NCI-H1105 treated with DMSO at 0.1 percent for 48 hours (cell line): ENCODE data around the gene PIP5K1B.

Experiments
- DNase-seq: peaks from one replicate; lab custom pipeline; 2025; lab: John Stamatoyannopoulos, UW

Gene PIP5K1B

GRCh38 chr9:68859347-68859746, 154.3 kb downstream of the PIP5K1B start:
- no peak for DNase-seq

- DNase-seq: no peak
These were observed 155.4 kb downstream of the PIP5K1B start for GRCh38 chr9:68860419-68860818.

DNA sequence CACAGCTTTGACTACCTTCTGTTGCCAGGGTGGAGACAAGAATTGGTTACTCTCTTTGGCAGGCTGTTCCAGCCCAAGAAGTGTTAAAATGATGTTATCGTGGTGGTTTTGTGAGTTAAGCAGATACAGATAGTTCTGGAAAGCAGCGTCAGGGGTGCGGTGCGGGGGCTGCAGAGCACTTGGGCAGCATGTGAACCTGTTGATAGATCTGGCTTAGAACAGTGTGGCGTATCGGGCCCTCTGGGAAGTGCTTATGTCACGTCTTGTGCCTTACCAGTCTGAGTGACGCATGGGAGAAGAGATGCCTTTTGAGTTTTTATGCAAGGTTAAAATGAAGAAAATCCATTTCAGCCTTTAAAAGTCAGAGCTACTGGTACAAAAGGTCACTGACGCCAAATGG, 156.4 kb downstream of the PIP5K1B start:
- no peak for DNase-seq

DNA sequence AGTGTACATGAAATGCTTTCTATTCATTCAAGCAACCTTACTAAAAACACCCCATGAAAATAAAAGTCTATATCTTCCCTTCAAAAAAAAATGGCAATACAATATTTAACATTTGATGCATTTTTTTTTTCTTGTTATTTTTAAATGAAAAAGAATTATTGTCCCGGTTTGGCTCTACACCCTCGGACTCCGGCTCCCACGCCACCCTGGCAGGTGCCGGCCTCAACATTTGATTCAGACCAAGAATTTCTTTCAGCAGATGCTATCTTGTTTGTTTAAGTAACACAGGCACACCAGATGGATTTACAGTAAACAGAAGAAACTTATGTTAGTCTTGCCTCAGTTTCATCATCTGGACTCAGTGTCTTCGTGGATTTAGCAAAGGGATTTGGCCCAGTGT, 162.0 kb downstream of the PIP5K1B start:
- no peak for DNase-seq

DNA sequence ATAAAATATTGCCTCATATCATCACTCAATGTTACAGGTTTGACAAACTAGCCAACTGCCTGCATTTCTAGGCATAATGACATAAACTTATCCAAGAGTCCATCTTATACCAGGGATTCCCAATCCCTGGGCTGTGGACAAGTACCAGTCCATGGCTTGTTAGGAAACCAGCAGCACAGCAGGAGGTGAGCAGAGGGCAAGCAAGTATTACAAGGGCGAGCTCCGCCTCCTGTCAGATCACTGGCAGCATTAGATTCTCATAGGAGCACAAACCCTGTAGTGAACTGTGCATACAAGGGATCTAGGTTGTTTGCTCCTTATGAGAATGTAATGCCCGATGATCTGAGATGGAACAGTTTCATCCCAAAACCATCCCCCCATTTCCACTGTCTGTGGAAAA, 164.0 kb downstream of the PIP5K1B start:
- no peak for DNase-seq

DNA sequence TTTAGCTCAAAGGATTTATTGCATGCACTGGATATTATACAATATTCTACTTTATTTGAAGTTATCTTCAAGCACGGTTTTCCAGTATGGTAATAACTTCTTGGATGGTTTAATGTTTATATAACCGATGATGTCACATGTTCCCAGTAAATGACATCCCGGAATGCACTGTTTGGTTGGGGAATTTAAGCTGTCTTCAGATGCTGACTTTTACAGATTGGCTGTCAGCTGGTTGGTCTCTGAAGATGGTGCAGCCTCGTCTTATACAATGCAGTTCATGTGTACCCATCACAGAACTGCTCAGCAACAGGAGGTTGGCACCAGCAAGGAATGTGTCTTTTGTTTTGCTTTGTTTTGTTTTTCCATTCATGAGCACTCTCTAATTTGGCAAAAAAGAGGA, 165.0 kb downstream of the PIP5K1B start:
- no peak for DNase-seq

DNA sequence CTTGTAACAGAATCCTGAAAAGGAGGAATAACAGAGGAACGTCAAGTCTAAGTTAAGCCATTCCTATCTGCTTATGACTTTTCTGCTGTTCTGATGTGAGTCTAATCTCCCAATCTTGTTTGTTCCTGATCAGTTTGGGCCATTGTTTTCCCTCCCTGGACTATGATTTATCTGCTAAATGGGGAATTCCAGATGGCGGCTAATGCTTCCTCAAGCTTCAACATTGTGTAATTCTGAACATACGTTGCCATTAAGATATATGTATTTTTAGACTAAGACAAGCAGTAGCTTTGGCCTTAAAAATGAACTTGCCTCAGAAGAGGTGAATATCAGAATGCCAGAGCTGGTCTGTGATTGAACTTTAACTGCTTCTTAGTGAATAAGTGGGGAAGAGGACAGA, 166.2 kb downstream of the PIP5K1B start:
- DNase-seq: no peak

GRCh38 chr9:68872026-68872501, 167.0 kb downstream of the PIP5K1B start:
- no peak for DNase-seq

DNA sequence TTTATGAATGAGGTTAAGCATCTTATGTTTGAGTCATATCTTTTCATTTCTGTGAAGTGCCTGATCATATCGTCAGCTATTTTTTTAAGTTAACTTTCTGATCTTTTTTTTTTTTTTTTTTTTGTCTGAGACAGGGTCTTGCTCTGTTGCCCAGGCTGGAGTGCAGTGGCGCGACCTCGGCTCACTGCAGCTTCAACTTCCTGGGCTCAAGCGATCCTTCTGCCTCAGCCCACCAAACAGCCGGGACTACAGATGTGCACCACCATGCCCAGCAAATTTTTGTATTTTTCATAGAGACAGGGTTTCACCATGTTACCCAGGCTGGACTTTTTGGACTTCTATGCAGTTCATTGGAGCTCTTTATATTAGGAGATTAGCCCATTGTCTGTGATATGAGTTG, 168.1 kb downstream of the PIP5K1B start:
- no peak for DNase-seq

DNA sequence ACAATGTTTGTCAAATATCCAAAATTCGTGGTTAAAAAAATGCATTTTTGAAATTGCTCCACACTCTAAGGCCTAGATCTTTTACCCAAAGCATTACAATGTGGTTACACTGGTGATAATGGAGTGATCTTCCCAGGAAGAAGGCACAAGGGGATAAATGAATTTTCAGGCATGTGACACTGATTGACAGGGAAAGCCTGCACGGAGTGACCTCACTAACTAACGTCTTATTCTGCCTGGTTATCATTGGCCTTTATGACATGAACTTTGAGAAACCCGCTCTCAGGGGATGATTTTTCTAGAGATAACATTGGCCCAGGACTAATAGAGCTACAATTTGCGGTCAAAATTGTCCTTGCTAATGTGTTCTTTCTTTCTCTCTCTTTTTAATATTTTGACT, 171.2 kb downstream of the PIP5K1B start:
- DNase-seq: no peak

GRCh38 chr9:68876681-68877080, 171.6 kb downstream of the PIP5K1B start:
- DNase-seq: no peak

DNA sequence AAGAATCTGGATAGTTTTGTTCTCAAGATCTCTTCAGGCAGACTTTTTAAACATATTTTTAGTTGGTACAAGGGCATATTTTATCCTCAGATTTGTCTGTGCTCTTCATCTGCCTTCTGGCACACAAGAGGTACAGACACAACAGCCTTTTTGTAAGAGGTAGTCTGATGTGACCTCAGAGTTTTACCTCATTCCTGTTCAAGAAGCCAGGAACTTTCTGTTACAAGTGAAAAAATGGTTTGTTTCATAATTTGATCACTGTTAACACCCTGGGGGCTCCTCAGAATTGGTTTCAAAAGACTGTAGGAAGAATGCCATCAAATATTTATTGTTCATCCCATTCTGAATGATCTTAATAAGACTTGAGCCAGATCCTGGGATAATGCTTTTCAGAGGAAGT, 172.2 kb downstream of the PIP5K1B start:
- DNase-seq: no peak

DNA sequence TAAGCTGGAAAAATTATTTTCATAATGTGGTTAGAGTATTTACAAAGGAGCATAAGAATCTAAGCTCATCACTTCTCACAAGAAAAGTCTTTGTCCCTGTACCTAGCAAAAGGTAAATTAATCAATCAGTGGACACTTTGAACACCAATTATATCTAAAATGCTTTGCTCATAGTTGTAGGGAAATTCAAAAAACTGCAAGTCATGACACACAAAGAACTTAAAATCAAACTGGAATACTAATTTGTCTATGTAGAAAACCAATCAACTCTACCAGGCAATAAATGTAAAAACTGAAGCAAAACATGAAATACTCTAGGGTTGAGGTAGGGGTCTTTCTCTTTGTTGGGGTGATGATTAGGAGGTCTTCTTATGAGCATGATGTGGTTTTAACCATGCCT, 173.4 kb downstream of the PIP5K1B start:
- DNase-seq: no peak

GRCh38 chr9:68883224-68883623, 178.2 kb downstream of the PIP5K1B start:
- DNase-seq: no peak

- no peak for DNase-seq
These were observed 182.2 kb downstream of the PIP5K1B start for GRCh38 chr9:68887232-68887631.

- no peak for DNase-seq
These were observed 189.5 kb downstream of the PIP5K1B start for GRCh38 chr9:68894502-68894901.

- no peak for DNase-seq
These were observed 190.9 kb downstream of the PIP5K1B start for GRCh38 chr9:68895741-68896478.

DNA sequence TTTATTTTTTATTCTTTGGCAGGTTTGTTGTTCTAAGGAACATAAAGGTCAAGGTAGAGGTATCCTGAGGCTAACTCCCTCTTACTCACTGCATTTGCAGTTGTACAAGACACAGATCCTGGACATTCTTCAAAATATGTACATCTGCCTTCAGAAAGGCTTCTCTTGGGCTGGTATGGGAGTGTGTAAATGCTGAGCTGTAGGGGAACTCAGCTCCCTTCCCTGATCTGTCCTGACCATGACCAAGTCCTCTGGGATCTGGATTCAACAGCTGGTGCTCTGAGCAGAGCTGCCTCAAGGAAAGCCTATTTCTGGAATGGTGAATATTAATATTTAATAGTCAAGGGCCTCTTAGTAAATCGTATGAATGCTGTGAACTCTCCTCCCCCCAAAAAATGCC, 191.4 kb downstream of the PIP5K1B start:
- no peak for DNase-seq

DNA sequence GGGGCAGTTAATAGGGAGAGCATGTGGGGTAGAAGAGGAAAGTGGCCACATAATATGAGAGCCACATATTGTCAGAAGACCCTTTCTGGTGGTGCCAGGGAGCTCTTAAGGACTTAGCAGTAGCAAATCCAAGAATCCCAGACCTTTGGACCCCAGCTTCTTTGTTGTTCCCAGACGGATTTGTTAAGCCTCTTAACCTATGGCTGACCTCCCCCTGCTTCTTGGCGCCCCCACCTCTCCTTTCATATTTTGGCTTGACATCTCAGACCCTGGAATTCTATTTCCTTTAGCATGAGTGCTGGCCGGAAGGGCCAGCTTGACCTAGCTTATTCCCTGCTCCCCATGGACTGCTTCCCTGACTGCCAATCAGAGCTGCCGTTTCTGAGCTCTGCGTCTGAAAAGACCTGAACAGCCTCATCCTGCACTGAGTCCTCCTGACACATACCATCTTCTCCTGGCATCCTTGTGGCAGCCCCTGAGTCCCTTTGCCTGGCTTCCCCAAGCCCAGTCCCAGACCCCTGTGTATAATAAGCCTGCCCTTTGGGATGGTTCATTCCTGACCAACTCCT, 192.6 kb downstream of the PIP5K1B start:
- DNase-seq: no peak

DNA sequence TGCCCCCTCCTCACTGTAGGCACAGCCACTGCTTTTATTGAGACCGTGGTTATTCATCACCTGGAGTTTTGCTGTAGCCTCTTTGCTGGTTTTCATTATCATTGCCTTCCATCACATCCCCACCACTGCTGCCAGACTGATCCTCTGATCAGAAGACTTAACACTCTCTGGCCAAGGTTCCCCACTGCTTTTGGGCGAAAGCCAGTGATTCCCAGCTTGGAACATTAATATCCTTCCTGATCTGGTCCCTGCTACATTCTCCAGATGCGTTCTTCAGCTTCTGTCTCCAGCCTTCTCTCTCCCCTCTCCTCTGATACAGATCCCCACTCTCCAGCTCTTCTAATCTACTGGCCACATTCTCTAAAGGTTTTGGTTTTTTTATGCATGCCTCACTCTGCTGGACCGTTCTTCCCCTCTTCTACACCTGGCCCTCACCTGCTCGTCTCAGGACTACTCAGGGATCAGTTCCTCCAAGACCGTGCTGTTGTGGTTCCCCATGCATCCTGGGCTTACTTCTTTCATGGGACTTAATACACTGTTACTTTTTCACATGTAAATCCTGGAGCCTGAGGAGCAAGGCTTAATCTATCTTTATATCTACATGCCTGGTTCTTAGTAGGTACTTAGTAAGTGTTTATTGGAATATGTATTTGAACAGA, 193.9 kb downstream of the PIP5K1B start:
- DNase-seq: no peak

DNA sequence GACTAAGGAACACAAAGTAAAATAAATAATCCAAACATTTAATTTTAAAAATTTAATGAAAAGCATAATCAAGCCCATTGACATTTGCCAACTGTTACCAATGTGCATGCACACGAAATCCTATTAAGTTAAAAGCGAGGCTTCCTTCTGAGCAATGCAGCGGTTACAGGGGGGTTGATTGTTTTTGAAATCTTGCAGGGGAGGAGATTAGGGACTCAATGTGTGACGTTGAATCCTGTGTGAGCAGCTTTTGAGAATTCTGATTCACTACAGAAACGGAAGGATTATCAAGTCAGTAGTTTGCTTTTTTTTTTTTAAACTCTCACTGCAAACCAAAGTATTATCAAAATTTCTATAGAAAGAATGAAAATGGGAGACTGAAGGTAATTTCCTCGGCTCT, 199.4 kb downstream of the PIP5K1B start:
- no peak for DNase-seq

- DNase-seq: no peak
These were observed 200.1 kb downstream of the PIP5K1B start for GRCh38 chr9:68905129-68905528.

- no peak for DNase-seq
These were observed 202.9 kb downstream of the PIP5K1B start for GRCh38 chr9:68907910-68908309.
